Activated naive CD8-positive, alpha-beta T cell treated with anti-CD3 and anti-CD28 coated beads, Interleukin-2, amount 50 U/mL, for 16 hours (primary cell): ENCODE results near the gene TMEM179B.
"Not testable (repeated sequence)": the region's sequence is repeated elsewhere in the genome, so short reads cannot be mapped to it uniquely, and the experiment has no call there.

ENCODE experiments used
- DNase-seq: peaks from one replicate; pipeline ENCODE4 v3.0.0-alpha.2; 2020; ENCODE audit warnings: low read depth, low spot score

The TMEM179B gene

DNA sequence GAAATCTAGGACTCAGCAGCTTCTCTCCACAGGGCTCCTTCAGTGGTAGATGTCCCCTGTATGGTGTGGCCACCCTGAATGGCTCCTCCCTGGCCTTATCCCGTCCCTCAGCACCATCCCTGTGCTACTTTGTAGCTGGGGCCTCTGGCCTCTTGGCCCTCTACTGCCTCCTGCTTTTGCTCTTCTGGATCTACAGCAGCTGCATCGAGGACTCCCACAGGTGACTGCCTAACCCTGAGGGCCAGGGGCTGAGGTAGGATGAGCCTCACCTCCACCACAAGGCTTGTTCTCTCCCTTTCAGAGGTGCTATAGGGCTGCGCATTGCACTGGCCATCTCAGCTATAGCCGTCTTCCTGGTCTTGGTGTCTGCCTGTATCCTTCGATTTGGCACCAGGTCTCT lies 1.8 kb downstream of the TMEM179B start:
- no peak for DNase-seq

DNA sequence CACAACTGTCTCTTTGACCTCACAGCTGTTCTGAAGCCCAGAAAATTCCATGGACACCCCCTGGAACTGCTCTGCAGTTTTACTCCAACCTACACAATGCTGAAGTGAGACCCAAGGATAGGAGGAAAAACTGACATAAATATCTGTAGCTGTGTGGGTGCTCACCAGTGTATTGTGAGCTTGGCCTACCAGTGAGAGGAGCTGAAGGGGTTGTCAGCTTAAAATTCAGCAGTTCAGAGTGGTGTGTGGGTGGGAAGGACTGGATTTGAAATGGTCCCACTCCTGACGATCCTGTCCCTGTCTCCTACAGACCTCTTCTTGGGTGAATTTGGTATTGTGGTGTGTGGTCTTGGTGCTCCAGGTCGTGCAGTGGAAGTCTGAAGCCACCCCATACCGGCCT lies 2.4 kb downstream of the TMEM179B start:
- no peak for DNase-seq

DNA sequence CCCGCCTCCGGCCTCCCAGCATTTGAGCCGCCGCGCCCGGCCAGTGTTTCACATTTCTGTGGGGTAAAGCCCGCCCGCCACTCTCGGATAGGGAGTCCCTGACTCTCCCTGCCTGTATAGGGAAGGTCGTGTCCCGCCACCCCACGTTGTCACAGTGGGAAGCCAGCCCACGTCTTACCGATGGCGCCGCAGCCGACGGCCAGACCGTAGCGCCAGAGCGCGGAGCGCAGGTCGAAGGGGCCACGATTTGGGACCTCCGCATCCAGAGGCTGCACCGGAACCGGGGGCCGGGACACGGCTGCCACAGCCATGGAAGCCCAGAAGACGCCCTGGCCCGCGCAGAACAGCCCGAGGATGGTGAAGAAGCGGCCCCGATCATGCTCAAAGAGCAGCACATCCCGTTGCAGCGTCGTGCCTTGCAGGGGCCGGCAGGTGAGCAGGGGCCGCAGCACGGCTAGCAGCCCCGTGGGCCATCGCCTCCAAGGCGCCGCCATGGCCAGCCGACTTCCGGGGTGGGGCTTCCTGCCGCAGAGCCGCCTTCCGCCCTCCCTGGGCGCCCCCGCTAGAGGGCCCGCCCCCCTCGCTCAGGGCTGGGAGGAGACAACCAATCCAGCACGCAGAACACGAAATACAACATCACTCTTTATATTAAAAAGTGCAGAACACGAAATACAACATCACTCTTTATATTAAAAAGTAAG lies 4.4 kb downstream of the TMEM179B start, which contains the start of gene TMEM223:
Gene TMEM223 (minus strand): TSS at position 506 of the 701 bp plus-strand sequence. CDS start 12 bp downstream, at position 494.
- DNase-seq = peak; percentile 81

DNA sequence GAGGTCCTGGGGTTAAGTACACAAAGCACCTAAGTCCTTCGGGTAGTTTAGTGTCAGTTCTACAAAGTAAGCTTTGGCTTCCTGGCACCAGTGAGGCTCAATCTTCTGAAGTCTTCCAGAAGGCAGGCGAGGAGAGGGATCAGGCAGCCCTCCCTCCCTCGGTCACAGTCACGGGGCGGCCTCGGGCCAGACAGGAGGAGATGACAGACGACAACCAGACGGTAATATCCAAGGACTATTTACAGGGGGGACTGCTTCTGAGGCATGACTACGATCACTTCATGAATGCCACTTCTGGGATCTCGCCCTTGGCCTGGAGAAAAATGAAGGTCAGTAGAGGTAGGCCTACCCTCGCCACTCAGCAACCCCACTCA lies 5.0 kb downstream of the TMEM179B start:
- no peak for DNase-seq

DNA sequence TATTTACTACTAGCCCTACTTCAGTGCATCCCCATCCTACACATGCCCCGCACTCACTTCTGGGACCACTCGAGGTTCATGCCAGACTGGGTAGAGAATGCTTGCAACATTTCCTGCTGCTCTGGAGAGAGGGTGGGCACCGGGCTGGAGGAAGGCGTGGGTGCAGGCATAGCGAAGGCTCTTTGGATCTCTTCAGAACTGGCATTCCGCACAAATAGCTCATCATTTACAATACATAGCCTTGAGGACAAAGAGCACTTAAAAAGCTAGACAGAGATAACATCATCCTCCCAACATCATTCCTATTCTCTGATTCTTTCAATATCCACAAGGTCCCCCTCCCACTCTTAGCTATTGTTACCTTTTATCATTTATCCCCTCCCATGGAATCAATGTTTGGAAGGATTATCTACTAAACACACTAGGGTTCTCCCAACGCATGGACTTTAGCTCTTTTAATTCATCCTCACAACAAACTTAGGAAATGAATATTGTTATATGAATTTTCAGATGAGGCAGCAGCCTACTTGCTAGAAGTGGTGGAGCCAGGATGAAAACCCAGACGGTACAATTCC lies 7.1 kb downstream of the TMEM179B start:
- DNase-seq = no peak

DNA sequence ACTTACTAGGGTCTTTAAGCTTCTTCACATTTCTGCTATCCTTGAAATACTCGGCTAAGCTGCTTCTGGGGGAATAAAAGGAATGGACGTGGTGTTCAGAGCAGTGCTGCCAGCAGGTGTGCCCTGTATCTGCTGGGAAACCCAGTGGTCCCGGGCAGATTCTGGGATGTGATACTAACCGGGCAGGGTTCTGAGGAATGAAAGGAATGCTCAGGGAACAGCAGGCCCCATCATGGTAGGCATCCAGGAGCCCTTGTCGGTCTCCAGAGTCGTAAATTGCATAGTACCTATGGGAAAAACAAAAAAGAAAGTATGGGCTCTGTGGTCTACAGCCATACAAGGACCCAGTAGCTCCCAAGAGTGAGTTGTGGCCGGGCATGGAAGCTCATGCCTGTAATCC lies 9.1 kb downstream of the TMEM179B start:
- no peak for DNase-seq

DNA sequence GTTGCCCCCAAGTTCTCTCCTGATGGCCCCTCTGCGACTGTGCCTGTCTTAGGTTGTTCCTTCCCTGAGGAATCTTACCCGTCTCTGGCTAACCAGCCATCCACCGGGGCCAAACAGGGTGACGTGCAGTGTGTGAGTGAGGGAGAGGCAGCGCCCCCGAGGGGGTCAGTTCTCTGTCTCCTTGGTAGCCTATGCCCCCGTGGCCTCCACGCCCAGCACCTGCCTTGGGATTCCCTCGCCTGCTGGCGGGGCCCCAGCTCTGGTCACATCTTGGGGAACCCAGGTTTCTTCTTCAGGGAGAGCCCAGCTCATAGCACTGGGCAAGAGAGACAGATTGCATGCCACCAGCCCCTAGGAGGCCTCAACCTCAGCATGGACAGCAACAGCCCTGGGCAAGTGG lies 12.3 kb downstream of the TMEM179B start:
- no peak for DNase-seq

DNA sequence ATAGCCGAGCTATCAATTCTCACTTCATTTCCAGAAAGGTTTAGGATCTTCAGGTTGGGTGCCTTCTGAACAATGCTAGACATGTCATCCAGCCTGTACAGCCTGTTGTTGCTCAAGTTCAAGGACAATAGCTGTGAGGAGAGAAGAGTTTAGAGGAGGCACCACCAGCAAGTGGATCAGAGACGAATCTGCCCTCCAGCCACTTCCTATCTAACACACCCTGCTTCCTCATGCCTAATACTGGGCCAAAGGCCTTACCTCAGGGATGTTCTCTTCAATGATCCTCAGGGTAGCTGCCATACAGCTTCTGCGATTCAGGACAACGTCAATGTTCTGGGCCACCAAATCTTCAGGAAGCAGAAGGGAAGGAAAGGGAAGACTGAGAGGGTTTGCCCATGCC lies 13.9 kb downstream of the TMEM179B start:
- no peak for DNase-seq

DNA sequence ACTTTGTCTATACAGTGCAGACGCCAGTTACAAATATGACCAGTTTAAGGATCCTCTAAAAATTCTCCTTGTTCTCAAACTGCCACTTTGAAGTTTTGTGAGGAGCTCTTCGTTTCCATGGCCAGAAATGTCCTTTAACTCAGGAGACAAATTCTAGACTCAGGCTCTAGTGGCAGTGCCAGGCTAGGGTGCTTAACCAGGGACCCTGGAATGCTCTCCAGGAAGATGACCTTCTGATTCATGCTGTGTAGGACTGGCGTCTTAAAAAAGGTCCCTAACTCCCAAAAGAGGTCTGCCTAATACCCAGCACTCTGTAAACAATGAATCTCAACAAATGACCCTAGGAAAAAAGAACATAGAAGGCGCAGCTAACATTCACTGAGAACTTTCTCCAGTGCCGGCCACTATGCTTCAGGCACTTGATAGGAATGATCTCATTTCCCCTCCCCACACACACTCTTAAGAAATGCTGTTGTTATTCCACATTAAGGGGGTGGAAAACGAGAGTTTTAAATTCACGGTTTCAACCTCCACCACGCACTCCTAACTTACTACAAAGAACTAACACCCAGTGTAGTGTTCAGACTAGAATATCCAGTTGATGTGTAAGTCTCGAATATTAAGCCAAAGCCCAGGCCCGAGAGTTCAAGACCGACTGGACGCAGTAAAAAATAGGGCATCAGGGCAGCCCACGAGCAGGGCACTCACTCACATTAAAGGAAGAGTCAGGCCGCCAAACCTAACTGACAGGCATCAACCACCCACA lies 17.3 kb downstream of the TMEM179B start:
- no peak for DNase-seq

DNA sequence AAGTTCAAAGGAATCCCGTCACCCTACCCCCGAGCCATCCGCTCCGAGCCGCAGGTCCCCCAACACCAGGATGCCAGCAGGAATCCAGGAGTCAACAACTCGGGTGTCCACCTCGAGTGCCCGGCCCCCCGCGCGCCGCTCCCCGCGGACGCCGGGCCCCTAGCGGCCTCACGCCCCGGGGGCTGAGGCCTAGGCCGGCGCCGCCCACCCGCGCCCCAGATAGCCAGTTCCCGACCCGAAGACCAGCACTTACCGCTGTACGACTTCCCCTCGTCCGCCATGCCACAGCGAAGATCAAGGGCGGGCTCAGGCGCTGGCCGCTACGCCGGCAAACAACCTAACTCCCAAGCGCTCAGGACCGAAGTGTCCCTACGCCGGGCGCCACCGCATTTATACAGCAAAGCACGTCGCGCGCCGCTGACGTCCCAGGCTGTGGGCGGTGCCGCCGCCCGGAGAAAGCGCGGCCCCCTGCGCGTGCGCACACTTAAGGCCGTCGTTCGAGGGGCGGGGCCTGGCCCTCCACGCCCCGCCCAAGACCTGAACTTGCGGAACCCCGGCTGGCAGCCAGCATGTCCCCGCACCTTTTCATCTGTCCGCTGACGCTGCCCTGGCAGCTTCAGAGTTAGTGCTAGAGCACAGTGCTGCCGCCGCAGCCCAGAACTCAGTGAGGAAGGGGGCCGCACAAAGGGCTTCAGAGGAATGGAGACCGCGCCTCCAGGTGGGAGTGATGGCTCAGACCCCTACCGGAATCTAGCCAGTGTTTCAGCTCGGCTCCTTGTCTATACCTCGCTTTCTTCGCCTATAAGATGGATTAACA lies 18.1 kb downstream of the TMEM179B start, which contains the start of gene NXF1:
Gene NXF1 (minus strand): TSS at position 365 of the 817 bp plus-strand sequence. CDS start 84 bp downstream, at position 281.
- peak; percentile 85 for DNase-seq

DNA sequence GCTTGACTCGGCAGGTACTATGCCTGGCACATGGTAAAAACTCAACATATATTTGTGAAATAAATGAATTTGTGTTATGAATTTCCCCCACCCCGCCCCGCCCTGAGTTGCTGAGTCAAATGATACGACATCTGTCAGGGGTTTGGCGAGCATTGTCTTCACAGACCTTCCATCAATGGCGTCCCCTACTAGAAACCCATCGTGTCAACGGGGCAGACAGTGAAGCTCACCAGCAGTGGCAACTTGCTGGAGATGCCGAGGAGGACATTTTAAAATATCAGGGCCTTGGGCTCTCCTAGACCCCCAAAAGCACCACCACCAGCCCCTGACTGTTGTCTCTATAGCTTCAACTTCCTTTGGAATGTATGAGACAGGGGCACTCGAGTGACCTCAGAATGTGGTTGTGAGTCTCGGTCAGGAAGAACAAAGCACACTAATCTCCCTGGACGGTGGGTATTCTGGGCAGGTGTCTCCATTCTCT lies 18.8 kb downstream of the TMEM179B start:
- DNase-seq = no peak

DNA sequence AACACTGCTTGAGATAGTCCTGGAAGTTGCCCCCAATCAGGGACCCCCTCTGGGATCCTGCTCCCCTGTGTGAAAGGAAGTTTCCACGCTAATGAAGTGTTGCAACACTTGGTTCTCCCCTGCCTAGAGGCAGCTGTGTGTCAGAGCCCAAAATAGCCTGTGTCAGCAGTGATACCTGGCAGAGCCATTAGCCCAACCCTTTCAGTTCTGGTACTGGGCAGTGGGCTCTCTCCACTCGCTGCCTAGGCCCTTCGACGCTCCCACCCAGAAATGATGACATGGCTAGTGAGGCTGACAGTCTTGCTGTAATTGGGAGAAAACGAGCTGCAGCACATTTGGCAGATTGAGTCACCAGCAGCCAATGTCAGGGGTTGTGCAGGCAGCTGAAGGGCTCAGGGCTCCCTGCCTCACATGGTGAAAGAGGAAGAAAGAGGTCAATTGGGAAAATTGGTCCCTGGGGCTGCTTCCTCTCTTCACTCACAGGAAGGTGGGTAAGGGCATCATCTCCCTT lies 19.5 kb downstream of the TMEM179B start:
- no peak for DNase-seq

DNA sequence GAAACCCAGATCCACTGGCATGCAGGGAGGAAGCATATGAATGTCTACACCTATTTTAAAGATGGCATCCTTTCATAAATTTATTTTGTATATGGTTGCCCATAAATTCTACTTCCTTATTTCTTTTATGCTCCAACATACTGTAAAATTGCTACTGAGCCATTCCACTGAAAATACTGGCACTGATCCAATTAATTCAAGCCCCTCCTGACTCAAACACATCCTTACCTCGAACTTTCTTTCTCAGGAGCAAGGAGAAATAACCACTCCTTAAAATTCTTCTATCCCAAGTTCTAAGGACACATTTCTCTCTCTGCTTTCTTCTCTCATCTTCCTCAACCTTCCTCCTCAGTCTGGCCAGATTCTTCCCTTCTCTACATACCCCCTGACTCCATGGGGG lies 23.5 kb downstream of the TMEM179B start:
- DNase-seq = no peak

DNA sequence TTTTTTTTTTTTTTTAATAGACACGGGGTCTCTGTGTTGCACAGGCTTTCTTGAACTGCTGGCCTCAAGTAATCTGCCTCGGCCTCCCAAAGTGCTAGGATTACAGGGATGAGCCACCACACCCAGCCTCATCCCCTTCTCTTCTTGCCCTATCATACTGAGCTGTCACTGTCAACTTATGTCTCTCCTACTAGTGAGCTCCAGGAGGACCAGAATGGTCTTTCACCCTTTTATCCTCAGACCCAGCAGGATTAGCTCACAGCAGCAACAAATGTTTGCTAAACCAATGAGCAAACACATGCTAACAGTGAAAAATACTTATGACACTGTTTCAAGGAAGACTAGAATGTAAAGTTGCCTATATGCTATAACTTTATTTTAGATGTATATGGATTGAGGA lies 24.5 kb downstream of the TMEM179B start:
- DNase-seq = no peak

DNA sequence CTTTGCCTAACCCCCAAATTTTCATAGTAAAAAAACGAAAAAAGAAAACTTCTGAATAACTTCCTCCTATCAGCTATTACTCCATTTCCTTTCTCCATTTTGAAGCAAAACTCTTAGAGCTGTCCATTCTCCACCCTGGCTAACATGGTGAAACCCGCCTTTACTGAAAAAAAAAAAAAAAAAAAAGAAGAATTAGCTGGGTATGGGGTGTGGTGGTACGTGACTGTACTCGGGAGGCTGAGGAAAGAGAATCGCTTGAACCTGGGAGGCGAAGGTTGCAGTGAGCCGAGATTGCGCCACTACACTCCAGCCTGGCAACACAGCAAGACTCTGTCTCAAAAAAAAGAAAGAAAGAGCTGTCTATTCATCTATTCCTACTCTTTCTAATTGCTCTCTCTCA lies 29.4 kb downstream of the TMEM179B start:
- DNase-seq = no peak

DNA sequence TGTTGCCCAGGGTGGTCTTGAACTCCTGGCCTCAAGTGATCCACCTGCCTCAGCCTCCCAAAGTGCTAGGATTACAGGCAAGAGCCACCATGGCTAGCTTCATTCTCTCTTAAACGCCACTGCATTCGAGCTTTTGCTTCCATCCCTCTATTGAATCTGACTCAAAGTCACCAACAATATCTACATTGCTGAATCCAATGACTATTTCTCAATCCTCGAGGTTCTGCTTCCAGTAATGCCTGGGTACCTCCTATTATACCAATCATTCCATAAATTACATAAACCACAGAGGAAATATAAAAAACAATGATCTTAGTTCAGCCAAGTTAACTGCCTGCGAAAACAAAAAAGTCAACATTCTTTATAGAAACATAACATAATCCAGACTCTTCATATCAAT lies 29.9 kb downstream of the TMEM179B start:
- DNase-seq = no peak

DNA sequence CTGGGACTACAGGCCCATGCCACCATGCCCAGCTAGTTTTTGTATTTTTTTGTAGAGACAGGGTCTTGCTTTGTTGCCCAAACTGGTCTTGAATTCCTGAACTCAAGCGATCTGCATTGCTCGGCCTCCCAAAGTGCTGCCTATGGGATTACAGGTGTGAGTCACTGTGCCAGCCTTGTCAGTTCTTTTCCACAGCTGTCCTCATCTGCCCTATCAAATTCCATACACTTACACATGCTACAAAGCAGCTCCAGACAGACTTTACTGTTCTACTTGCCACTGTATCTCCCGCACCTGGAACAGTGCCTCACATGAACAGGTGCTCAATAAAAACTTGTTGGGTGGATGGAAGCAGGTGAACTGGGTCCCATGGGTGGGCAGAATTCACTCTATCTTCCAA lies 36.5 kb downstream of the TMEM179B start:
- DNase-seq = no peak

DNA sequence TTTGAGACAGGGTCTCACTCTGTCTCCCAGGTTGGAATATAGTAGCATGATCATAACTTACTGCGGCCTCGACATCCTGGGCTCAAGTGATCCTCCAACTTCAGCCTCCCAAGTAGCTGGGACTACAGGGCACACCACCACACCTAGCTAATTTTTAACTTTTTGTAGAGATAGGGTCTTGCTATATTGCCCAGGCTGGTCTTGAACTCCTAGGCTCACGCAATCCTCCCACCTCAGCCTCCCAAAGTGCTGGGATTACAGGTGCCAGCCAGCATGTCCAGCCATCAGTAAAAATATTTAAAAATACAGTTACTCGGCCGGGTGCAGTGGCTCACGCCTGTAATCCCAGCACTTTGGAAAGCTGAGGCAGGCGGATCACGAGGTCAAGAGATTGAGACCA lies 40.9 kb downstream of the TMEM179B start:
- not testable (repeated sequence) for DNase-seq

DNA sequence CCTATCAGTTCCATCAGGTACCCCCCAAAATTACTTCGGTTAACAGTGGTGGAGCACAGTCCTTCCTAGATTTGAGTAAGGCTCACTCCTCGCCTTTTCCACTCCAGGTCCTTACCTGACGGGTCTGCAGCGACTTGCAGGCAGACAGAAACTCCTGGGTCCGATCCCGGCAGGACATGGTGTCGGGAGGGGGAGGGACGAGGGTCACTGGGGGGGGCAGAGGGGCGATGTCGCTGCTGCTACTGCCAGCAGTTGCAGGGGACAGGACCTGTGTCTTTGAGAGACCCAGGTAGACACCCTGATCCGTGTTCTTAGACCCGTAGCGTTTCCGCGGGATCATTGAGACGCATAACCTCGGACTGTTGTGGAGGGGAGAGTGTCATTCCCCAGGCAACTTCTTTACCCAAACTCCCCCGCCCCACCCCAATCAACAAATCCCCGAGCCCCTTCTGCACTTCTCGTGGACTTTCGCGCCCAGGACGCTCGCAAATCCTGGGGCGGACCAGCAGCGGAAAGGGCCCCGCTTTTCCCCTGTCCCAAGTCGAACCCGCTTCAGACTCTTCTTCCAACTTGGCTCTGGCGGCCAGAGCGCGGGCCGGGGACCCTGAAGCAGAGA lies 43.8 kb downstream of the TMEM179B start:
- DNase-seq = no peak

DNA sequence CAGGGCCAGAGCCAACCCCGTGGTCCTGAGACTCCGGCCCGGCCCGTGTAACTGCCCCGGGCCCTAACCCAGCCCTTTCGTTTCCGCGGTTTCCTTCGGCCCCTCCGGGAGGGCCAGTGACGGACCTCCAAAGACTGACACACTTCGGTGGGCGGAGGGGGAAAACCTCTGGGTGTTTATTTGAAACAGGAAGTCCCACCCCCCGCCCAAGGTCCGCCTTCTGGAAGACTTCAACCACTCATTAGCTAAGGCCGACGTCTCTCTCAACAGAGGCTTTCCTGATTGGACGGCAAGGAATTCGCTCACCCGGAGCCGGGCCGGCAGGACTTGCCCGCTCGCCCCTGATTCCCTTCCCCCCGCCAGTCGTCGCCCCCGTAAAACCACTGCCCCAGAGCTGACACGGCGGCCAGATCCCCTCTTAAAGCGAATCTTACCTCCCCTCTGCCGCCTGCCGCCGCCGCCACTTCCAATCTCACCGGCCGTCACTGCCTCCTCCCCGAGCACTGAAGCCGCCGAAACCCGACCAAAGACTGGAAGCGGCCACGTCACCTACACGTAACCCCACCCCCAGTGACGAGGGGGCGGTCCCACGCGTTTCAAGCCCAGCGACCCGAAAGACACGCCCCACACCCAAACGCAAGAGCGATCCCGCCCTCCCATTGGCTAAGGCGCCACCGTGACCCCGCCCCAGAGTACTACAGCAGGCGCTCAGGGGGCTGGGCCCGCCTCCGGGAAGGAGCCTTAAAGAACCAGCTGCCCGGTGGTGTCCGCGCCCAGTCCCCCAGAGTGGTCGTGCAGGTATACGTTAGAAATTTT lies 44.5 kb downstream of the TMEM179B start, which contains the start of gene STX5:
Gene STX5 (minus strand): TSS at position 532 of the 816 bp plus-strand sequence. CDS start 808 bp downstream, outside the sequence.
- DNase-seq = peak; percentile 100
